ENCODE data around the gene PPP1R14B.

Gene PPP1R14B

DNA sequence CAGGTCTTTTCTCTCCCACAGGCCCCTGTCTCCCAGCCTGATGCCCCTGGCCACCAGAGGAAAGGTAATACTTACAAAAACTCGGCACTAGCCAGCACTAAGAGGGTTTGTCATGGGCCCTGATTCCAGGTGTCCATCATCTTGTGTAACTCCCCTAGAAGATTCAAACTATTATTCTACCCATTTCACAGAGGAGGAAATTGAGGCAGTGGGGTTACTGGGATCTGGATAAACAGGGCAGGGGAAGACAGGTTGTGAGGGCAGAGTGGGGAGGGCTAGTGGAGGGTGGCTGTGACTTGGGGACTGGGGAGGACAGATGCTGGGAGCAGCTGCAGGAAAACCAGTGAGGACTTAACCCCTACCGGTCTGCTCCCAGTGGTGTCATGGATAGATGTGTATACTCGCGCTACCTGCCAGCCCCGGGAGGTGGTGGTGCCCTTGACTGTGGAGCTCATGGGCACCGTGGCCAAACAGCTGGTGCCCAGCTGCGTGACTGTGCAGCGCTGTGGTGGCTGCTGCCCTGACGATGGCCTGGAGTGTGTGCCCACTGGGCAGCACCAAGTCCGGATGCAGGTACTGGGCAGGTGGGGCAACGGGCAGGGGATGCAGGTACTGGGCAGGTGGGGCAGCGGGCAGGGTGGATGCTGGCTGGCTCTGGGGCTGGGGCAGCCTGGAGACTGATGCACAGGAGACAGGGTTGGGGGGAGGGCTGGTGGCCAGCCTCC is 11.1 kb downstream of the PPP1R14B start:
- no peaks in the 10 kb centered on the region for H3K9me3 ChIP-seq
- no peak for DNase-seq
- H3K4me3 ChIP-seq: peak overlapping the region; percentile 87 to 93
- H3K27ac ChIP-seq: peak overlapping the region; percentile 96 to 98
- H3K27me3 ChIP-seq: no peaks in the 10 kb centered on the region
- H3K4me1 ChIP-seq: peaks cover 7 to 57% (median 44%) of the 10 kb centered on the region in 4 donors
- intact Hi-C loops (cut with DNase I; ENCODE audit: low total_unique reads): no loop called here
- peaks cover 6 to 29% (median 16%) of the 10 kb centered on the region in 3 donors for H3K36me3 ChIP-seq
- TF ChIP-seq, protein P1, sequence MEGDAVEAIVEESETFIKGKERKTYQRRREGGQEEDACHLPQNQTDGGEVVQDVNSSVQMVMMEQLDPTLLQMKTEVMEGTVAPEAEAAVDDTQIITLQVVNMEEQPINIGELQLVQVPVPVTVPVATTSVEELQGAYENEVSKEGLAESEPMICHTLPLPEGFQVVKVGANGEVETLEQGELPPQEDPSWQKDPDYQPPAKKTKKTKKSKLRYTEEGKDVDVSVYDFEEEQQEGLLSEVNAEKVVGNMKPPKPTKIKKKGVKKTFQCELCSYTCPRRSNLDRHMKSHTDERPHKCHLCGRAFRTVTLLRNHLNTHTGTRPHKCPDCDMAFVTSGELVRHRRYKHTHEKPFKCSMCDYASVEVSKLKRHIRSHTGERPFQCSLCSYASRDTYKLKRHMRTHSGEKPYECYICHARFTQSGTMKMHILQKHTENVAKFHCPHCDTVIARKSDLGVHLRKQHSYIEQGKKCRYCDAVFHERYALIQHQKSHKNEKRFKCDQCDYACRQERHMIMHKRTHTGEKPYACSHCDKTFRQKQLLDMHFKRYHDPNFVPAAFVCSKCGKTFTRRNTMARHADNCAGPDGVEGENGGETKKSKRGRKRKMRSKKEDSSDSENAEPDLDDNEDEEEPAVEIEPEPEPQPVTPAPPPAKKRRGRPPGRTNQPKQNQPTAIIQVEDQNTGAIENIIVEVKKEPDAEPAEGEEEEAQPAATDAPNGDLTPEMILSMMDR (IDR thresholded peaks at IDR 0.05): no peak

DNA sequence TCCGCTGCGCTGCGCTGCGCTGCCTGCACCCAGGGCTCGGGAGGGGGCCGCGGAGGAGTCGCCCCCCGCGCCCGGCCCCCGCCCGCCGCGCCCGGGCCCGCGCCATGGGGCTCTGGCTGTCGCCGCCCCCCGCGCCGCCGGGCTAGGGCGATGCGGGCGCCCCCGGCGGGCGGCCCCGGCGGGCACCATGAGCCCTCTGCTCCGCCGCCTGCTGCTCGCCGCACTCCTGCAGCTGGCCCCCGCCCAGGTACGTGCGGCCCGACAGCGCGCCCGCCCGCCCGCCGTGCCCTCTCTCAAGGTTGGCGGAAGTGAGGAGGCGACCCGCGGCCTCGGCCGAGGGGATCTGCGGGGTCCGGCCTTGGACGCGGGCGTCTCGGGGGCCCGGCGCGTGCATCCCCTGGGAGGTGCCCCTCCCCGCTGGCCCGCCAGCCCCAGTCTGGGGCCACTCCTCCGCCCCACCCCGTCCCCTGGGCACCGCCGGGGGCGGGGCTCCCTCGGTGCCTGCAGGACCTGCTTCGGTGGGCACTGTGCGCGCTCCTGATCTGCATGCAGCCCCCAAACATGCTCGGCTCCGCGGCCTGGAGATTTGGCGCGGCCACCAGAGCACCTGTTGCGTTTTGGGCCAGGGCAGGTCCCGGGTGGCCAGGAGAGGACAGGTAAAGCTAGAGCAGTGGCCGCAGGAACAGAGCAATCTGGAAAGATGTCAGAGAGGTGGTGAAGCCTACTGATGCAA is 11.9 kb downstream of the PPP1R14B start:
- peaks cover 6 to 29% (median 16%) of the 10 kb centered on the region in 3 donors for H3K36me3 ChIP-seq
- H3K4me1 ChIP-seq: peaks cover 7 to 52% (median 38%) of the 10 kb centered on the region in 4 donors
- H3K27ac ChIP-seq: peak overlapping the region; percentile 96 to 98
- peak overlapping the region; percentile 87 to 93 for H3K4me3 ChIP-seq
- H3K27me3 ChIP-seq: no peaks in the 10 kb centered on the region
- H3K9me3 ChIP-seq: no peaks in the 10 kb centered on the region
- DNase-seq: peak; percentile 53 to 87
- TF ChIP-seq, protein P1 (IDR thresholded peaks at IDR 0.05): no peak
- intact Hi-C loops (cut with DNase I; ENCODE audit: low total_unique reads): no loop called here

DNA sequence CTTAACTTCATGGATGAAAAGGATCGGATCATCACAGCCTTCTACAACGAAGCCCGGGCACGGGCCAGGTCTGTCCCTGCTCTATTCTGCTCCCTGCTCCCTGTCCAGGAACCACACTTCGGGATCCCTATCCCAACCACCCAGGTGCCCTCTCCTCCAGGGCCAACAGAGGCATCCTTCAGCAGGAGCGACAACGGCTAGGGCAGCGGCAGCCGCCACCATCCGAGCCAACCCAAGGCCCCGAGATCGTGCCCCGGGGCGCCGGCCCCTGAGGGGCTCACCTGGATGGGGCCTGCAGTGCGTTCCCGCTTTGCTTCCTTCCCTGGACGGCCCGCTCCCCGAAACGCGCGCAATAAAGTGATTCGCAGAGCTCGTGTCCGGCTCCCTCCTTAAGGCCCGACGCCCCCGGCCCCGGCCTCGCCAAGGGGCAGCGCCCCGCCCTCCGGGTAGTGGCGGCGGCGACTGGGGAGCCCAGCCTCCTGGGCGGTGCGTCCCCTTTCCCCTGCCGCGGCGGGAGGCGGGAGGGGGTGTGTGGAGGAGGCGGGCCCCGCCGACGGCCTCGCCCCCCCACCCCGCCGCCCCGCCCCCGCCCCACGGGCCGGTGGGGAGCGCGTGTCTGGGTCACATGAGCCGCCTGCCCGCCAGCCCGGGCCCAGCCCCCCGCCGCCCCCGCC is 12.7 kb downstream of the PPP1R14B start, which contains the start of gene VEGFB:
Gene VEGFB (plus strand): TSS at position 672 of the 674 bp plus-strand sequence. CDS start 250 bp downstream, outside the sequence.
- H3K9me3 ChIP-seq: no peaks in the 10 kb centered on the region
- TF ChIP-seq, protein P1 (IDR thresholded peaks at IDR 0.05): no peak
- DNase-seq: peak; percentile 75 to 91
- H3K4me3 ChIP-seq: peak within 1 kb of the TSS; percentile 87 to 93
- intact Hi-C loops (cut with DNase I; ENCODE audit: low total_unique reads): no loop called here
- peaks cover 7 to 56% (median 45%) of the 10 kb centered on the region in 4 donors for H3K4me1 ChIP-seq
- peak within 1 kb of the TSS; percentile 96 to 98 for H3K27ac ChIP-seq
- H3K27me3 ChIP-seq: no peaks in the 10 kb centered on the region
- H3K36me3 ChIP-seq: peaks cover 6 to 26% (median 16%) of the 10 kb centered on the region in 3 donors

DNA sequence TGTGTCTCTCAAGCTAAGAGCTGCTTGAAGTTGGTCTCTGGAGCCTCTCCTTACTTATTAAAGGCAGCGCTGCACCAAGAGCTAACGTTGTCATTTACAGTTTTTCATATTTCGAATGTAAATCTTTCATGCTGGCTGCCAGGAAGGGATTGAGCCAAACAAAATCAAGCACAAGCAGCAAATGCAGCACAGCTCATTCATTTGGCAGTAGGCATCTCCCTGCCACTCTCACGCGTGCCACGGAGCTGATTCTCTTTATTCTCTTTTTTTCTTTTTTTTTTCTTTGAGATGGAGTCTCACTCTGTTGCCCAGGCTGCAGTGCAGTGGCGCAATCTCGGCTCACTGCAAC is 13.8 kb downstream of the PPP1R14B start:
- H3K9me3 ChIP-seq: no peaks in the 10 kb centered on the region
- H3K36me3 ChIP-seq: peaks cover under 1 to 15% (median 13%) of the 10 kb centered on the region in 3 donors
- TF ChIP-seq, protein P1 (IDR thresholded peaks at IDR 0.05): no peak
- intact Hi-C loops (cut with DNase I; ENCODE audit: low total_unique reads): no loop called here
- no peak for DNase-seq
- no peaks in the 10 kb centered on the region for H3K27me3 ChIP-seq
- no peak overlapping the region for H3K4me3 ChIP-seq
- peaks cover 7 to 59% (median 46%) of the 10 kb centered on the region in 4 donors for H3K4me1 ChIP-seq
- H3K27ac ChIP-seq: peak overlapping the region in 1 of 2 donors; percentile 93

DNA sequence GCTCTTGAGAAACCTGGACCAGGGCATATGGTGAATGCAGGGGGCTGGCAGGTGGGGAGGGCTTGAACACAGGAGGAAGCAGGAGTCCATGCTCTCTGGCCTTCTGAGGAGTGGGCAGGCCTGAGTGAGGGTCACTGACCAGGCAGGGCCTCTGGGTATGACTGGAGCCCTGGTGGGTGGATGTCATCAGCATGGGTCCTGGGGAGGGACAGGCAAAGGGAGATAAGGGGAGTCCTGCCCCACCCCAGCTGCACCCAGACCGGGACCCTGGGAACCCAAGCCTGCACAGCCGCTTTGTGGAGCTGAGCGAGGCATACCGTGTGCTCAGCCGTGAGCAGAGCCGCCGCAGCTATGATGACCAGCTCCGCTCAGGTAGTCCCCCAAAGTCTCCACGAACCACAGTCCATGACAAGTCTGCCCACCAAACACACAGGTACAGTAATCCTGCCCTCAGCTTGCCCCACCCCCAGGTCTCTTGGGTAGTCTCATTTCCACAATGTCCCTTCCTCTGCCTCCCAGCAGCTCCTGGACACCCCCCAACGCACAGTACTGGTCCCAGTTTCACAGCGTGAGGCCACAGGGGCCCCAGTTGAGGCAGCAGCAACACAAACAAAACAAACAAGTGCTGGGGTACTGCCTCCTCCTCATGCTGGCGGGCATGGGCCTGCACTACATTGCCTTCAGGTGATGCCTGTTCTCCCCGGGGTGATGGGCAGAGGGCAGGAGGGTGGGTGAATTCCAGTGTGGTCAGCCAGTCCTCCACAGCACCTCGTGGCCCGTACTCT is 14.4 kb downstream of the PPP1R14B start:
- intact Hi-C loops (cut with DNase I; ENCODE audit: low total_unique reads): no loop called here
- TF ChIP-seq, protein P1 (IDR thresholded peaks at IDR 0.05): no peak
- DNase-seq: no peak
- Histone ChIP-seq H3K4me3 (no peak overlapping the region), H3K9me3 (no peaks in the 10 kb centered on the region), H3K27ac (peak overlapping the region in 1 of 2 donors; percentile 93), H3K36me3 (peaks cover 0 to 9% (median 7%) of the 10 kb centered on the region in 3 donors), H3K4me1 (peaks cover 7 to 64% (median 52%) of the 10 kb centered on the region in 4 donors), H3K27me3 (no peaks in the 10 kb centered on the region)
